GM19372 (cell line): Measurements from ENCODE around the gene RBM5.

ENCODE experiments used
- ATAC-seq: cut with Tn5 transposase; IDR thresholded peaks from one replicate; pipeline ENCODE4 v1.9.1; 2021; ENCODE audit warnings: mild to moderate bottlenecking, low read depth, moderate library complexity; ENCODE audit not compliant: unreplicated experiment

The RBM5 gene

DNA sequence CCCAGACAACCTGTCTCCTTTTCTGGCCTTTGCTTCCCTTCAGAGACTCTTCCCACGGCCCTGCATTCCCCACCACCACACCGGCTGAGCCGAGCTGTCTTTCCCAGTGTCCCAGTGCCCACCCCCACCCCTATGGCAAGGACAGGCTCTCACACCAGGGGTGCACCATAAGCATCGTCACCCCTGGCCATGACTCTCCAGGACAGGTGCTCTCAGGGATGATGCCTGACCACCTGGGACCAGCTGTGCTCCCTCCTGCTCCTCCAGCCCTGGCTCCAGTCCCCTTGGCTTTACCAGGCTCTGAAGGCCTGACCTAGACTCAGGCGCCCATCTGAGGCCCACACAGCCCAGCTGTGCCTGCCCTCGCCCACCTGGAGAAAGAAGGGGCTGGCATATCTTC is 48.8 kb downstream of the RBM5 start:
- ATAC-seq: no peak

DNA sequence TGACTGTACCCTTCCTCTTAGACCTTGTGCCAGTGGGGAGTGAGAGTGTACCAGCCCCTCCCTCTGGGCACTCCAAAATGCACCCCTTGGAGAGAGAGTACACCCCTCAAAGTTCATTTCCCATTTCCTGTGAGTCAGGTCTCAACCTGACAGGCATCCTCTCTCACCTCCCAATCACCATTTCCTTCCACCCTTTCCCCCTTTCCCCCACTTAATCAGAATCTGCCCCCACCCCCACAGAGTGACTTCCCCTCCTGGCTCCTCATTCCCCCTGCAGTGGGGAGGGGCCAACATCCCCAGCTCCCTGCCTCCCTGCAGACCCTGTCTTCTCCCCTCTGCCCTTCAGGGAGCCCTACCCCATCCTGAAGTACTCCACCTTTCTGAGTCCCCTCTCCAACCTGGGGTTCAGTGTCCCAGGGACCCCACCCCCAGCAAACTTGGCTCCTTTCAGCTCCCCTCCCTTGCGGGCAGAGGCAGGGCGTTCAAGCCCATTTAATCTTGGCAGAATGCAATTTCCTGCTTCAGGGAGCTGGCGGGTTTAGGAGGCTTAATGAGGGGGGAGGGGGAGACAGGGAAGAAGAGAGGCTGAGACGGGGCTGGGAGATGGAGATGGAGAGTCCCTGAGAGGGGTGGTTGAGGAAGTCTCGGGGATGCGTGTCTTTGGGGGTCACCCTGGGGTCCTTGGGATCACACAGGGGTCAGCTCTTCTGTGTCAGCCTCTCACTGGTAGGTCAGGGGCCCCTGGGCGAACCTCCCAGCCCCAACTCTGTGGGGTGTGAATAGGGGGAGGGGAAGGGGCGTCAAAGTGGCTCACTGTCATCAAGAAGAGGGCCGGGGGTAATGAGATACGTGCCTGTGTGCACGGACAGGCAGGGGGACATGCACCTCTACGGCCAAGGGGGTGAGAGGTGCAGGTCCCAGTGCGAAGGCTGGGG is 49.8 kb downstream of the RBM5 start:
- no peak for ATAC-seq

DNA sequence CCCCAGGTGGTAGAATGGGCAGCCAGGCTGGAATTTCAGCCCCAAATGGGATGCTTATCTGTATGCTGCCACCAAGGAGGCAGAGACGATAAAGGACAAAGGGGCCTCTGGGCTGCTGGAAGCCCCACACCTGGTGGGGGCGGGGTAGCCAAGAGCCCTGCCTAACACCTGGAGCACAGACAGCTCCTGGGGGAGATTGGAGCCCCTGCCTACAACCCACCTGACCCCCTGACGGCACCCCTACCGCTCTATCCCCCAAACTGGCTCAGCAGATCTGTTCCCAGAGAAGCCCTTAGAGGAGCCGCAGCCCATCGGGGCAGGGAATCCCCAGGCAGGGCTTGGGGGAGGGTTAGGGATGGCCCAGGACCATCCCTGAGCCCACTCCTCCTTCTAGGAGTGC is 50.6 kb downstream of the RBM5 start:
- ATAC-seq: no peak

DNA sequence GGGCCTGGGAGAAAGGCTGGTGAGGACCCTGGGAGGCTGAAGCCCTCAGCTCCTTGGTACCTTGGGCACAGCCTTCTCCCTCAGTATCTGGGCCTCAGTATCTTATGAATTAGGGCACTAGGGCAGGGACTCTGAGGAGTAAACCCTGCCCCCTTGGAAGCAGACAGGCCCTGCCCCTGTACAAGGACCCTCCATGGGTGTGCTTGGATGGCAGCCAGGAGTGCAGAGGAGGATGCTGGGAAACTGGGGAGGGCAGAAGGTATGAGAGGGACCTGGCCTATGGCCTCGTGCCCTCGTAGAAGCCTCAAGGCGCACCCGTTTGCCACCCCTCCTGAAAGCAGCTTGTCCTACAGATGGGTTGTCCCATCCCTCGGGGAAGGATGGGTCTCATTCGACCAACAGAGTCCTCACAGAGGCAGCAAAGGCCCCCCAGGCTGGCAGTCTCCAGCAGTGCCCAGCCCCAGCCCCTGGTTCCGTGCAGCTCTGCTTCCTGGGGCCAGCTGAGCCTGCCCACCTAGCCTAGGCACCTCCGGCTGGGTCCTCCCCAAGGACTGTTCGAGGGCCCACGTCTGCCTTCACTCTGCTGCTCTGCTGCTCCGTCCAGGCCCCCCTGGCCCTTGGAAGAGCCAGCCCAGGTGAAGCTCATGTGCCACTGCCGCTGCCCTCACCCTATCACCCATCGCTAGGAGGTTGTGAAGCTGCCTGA is 51.2 kb downstream of the RBM5 start:
- ATAC-seq: no peak

DNA sequence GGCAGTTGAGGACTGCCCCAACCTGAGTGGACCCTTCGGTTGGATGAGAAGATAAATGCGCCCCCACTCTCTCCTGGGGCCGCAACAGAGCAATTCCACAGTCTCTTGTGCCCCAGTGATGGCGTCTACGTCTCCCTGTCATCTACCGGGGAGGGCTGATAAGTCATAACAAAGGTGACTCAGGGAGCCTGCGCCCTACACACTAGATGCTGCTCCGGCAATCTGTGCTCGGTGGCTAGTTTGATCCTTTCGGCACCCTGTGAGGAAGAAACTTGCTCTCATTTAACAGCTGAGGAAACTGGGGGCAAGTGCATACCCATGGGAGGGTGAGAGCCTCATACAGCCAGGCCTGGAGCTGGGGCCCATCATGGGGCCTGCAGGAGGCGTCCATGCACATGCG is 52.3 kb downstream of the RBM5 start:
- ATAC-seq: no peak

DNA sequence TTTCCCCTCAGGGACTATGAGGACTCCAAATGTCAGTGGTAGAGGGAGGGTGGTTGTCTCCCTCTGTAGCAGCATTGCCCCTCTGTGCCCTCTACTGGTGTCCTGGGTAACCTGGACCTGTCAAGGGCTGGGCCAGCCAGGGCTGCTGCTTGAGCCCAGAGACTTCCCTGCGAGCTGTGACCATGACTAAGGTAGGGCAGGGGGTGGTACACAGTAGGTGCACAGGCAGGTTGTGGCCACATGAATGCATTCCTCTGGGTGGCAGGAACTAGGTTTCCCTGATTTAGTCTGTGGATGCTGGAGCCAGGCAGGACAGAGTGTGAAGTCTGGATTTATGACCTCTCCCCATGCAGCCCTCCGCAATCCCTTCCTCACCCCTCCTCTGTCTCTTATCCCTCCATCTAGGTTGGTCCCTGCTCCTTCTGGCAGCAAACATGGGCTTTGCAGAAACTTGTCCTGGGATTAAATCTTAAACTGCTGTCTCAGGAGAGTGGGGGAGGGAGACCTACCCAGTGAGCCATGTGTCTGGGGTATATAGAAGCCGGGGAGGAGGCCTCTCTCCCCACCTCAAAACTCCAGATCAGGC is 57.7 kb downstream of the RBM5 start:
- ATAC-seq: no peak

DNA sequence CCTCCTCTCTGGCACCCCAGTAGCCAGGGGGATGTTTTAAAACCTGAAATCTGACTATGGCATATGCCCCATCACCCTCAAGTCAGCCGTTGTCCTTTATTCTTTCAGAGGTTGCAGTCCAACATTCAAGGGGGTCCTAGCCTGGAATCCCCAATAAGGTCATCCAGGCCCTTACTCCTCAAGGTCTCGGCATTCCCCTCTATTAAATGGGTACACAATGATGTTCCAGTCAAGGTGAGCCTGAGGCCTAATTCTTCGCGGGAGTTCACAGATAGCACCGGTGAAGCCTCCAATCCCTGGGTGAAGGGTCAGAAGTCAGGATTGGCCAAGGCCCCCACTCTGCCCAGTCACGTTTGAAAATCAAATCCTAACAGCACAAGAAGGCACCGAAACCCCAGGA is 58.3 kb downstream of the RBM5 start:
- no peak for ATAC-seq

DNA sequence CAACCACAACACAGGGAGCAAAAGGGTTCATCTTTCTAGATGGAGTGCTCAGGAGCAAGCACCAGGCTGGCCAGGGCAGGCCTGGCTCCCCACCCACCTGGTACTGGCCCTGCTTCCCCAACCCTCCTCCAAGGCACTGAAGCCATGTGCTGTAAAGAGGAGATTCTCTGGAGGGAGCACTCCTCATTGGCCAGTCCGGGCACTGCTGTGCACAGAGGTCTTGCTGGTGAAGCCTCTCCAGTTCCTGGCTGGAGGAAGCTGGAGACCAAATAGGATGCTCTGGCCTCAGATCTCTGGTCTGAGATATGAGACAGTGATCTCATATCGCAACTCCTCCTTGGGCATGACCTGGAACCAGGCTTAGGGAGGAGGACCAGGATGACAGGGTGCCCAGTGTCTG is 58.7 kb downstream of the RBM5 start:
- no peak for ATAC-seq

DNA sequence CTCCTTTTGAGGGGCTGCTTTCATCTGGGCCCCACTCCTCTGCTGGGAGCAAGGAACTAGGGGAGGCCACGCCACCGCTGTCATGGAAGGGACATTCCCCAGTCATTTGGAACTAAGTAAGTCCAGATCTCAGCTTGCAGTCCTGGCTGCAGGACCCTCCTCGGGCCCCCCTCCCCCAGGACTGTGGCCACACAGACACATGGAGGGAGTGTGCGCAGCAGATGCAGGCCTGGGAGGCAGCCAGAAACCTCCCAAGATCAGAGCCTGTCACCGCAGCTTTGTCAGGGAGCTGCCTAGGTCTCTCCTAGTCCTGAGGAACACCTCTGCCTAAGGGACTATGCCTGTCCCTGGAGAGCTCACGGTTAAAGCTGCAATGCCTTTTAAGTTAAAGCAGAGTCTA is 59.1 kb downstream of the RBM5 start:
- no peak for ATAC-seq

DNA sequence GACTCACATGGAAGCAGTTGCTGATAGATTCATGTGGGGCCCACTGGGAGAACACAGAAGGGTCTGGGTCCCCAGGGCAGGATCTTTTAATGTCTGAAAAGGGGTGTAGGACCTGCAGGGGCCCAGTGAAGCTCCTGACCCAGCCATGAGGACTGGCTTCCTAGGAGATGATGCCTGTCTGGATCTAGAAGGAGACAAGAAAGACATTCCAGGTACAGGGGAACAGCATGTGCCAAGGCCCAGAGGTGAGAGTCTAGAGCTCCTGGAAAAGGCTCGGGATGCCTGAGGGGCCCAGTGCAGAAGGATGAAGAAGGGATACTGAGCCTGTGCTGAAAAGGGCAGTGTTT is 61.7 kb downstream of the RBM5 start:
- ATAC-seq: no peak

DNA sequence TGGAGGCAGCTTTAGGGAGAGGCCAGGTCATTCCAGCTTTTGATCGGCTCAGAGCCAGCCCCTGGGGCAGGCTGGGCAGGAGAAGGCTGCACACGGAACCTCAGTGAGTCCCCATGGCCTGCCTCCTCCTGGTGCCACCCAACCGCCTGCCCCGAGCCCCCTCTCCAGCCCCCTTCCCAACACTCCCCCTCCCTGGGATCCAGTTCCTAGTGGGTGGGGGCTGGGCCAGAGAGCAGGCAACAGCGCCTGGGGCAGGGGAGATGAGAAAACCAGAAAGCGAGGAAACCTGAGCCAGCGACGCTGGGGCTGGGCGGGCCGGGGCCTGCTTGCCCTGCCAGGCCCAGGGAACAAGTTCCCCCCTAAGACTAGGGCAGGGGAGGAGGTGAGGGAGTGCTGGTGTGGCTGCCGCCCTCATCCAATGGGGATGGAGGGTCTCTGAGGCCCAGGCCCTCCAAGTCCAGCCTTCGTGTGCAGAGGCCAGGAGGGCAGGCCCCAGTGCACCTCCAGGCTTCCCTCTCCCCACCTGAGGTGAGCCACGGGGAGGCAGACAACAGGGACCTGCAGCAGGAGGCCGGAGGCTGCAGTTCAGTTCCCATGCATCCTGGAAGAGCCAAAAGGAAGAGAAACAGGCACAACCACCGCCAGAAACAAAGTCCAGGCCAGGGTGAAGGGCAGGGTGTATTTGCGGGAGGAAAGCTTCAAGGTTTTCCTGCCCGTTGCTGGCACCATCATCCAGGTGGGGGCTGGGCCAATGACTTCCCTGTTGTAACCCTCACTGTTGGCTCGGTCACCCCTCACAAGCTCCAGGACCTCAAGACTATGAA is 62.4 kb downstream of the RBM5 start:
- ATAC-seq: no peak

DNA sequence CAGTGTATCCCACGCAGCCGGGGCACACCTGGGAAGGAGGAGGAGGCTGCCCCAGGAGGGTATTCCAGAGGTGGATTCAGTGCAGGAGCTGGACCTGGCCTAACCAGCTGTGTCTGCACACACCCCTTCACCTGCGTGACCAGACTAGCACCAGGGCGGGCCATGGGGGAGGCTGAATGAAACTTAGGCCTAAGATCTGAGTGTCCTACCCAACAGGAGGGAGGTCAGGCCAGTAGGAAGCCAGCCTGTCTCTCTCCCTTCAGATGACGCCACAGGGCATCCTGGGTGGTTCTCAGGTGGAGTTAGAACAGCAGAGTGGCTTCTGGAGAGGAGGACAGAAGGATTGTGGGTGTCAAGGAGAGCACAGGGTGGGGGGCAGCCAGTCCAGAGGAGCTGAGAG is 63.0 kb downstream of the RBM5 start:
- ATAC-seq: no peak

DNA sequence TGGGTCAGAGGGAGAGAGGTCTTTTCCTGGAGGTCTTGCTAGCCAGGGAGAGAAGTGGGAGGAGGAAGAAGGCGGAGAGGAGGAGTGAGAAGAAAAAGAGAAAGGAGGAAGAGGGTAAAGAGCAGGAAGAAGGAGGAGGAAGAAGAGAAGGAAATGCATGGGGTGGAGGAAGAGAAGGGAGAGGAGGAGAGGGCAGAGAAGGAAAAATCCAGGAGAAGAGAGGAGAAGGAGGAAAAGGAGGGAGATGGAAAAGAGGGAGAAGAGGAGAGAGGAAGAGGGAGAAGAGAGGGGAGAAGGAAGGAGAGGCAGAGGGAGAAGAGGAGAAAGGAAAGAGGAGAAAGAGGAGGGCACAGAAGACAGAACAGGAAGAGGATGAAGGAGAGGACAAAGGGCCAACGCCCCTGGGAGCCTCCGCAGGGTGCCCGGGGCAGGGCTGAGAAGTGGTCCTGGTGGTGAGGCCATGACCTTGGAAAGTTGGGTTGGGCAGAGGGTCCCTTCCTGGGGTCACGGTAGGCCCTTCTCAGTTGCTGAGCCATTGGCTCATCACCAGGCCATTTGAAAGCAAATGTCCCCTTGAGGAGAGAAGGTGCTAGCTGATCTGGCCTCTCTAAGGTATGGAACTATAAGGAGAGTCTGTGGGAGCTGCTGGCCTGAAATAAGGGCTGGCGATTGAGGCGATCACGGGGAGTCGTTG is 65.2 kb downstream of the RBM5 start:
- no peak for ATAC-seq

DNA sequence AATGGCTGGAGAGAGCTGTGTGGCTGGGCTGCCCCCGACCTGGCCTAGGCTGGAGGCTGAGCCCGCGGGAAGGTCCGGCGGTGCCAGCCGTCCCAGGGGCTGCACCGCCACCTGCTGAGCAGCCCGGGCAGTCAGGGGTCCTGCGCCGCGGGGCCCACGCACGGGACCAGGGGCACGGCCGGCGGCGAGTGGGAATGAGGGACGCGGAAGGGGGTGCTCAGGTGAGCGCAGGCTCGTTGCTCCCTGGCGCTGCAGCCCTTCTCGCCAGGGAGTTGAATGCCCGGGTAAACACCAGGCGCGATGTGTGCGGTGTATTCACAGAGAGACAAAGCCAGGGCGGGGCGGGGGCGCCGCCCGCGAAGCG is 65.7 kb downstream of the RBM5 start:
- peak; percentile 33 for ATAC-seq

DNA sequence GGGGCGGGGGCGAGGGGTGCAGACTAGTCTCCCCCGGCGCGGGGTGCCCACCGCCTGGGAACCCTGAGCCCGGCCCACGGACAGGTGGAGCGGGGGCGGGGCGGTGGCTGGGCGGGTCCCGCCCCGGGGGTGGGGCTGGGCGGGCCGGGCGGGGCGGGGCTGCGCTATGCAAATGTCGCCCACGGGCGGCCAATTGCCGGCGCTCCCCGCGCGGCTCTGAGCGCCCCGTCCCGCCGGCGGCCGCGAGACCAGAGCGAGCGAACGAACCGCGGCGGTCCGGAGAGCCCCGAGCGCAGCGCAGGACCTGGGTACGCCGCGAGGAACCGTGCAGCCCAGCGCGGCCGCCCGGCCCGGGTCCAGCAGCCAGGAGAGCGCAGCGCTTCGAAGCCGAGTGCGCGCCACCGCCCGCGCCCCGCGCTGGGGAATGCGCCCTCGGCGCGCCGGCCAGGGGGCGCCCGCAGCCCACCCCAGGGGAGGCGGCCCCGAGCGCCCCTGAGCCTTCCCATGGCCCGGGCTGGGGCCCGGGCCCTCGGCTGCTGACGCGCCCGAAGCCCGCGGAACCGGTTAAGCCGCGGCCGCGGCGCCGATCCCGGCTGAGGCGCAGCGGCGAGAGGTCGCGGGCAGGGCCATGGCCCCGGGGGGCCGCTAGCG is 66.2 kb downstream of the RBM5 start, which contains the start of gene SEMA3F:
TSS of gene SEMA3F (plus strand) at position 485 of the 651 bp plus-strand sequence. CDS start 4,299 bp downstream, outside the sequence.
- peak; percentile 71 for ATAC-seq

DNA sequence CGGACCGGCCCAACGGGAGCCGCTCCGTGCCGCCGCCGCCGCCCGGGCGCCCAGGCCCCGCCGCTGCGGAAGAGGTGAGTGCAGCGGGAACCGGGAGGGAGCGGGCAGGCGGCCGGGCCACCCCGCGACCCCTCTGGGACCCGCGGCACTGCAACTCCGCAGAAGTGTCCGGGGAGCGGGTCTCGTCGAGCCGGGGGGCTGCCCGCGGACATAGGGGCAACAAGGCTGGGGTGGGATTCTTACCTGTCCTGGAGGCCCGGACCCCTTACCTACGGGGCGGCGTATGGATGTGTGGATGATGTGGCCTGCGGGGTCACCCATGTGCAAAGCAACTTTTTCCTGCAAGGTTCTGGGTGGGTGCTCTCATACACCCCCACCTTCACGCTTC is 66.8 kb downstream of the RBM5 start:
- ATAC-seq: peak; percentile 9

DNA sequence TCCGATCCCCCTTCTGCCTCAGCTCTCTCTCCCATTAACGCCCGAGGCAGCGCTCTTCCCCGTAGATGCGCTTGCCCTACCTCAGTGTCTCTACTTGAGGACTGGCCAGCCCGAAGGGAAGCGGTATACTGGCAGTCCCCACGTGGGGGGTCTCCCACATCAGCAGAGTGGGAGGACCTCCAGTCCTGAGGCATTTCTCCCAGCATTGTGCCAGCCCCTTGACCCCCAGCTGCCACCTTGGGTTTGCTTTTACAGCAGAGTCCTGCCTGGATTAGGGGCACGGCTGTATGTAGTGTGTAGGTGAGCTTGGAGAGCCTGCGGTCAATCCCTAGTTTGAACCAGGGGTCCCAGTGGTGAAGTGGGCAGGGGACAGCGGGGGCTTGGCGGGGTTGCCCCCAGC is 67.2 kb downstream of the RBM5 start:
- no peak for ATAC-seq

DNA sequence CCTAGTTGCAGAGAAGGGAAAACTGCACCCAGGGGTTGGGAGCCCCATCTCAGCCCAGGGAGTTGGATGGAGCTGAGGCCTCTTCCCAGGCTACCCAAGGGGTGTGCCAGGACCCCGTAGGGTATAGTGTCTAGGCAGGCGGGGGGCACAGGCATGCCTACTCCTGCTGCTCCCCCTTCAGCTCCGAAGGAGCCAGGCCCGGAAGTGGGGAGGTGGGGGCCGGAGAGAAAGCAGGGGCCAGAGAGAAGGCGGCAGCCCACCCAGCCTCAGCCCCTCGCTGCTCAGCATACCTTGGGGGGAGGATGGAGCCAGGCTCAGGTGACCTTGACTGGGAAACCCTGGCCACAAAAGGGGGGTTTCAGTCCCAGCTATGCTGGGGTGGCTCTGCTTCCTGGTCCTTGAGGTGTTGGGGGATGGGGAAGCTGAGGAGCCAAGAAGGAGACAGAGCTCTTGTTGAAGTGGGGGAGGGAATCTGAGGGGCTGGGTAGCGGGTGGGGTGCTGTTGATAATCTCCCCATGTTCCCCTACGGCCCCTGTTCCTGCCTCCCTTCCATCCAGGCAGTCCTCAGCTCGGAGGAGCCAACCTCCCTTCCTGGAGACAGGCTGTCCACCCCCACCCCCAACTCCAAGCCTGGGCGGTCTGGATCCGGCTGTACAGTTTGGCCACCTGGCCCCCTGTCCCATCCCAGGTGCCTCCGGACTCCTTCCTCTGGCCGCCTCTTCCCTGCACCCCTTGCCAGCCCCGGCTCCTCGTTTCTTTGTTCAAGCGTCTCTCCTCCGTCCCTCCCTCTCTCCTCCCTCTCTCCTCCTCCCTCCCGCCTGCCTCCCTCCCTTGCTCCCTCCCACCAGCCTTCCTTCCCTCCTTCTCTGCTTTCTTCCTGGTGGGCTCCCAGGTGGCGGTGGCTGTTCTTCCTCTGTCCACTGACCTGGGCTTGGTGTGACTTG is 68.1 kb downstream of the RBM5 start:
- ATAC-seq: no peak
